ENCODE measurements around the gene FBXO7. TPM values are rescaled to one million over a fixed set of nuclear protein-coding genes. Genes with fewer than 3 reads are reported as not detected.

The FBXO7 gene
- total RNA-seq, 2 experiments from 2014 or later: 93.5 to 101 TPM

DNA sequence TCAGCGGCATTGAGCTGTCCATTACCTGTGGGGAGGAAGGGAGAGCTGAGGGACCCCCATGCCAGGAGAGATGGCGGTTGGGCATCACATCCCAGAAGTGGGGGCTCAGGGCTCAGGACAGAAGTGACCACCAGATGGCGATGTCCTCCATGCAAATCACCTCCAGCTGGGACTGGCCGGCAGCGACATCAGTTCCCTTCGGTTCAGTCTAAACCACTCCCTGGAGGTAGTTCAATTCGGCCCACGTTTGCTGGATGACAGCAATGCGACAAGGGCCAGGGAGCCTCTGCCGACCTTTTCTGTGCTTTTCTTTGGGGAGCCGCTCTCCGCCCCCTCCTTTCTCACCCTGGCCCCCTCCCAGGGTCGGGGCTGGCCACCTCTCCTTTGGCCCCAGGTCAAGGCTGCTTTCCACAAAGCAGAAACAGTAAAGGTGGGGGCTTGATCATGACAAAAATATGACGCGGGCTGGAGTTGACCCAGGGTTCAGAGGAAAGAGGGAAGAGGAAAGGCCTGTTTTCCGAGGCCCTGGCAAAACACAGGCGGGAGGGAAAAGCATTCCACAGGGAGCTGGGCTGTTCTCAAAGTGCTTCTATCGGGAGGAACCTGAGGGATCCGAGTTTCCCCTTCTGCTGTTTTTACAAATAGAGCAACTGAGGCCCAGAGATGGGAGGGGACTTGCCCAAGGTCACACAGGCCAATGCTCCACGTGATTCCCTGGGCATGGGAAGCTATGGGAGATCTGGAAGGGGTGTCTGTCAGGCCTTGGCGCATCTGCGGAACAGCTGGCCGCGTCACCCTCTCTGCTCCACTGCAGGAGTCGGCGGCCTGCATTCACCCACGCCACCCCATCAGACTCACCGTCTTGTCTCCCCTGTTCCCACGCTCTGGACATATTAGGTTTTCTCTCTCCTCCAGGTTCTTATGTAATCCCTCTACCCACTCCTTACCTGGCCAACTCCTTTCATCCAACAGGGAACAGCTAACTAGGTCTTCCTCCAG, 54.7 kb downstream of the FBXO7 start:
- DNase-seq (peak; percentile 61), ATAC-seq (ENCODE audit: low read depth) (peak; percentile 73)
- Mint-ChIP-seq H3K27ac (no peak overlapping the region), H3K4me3 (no peak overlapping the region), H3K27me3 (no peaks in the 10 kb centered on the region), H3K4me1 (no peaks in the 10 kb centered on the region), H3K36me3 (no peaks in the 10 kb centered on the region), H3K9me3 (no peaks in the 10 kb centered on the region)
- POLR2A ChIA-PET: interaction anchor here (1.0 kb wide), 1 partner anchor 268 kb away, joined by 3 read pairs; no protein-coding TSS in a partner anchor

DNA sequence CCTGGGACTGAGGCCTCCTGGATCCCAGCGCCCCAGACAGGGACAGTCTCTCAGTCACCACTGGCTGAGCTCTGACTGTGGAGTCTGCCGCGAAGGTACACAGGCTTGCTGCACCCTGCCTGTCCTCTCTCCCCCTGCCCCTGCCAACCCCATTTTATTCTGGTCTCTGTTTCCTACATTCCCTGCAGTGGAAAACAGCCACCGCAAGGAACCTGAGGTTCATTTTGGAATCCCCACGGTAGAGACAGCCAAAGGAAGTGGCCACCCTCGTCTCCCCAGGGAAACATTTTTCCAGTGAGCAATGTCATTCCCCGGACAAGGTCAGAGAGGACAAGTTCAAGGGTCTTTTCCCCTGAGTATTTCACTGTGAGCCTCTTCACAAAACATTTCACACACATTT, 56.6 kb downstream of the FBXO7 start:
- Mint-ChIP-seq H3K9me3 (no peaks in the 10 kb centered on the region), H3K27me3 (no peaks in the 10 kb centered on the region), H3K4me1 (no peaks in the 10 kb centered on the region), H3K27ac (no peak overlapping the region), H3K36me3 (no peaks in the 10 kb centered on the region), H3K4me3 (no peak overlapping the region)
- DNase-seq (no peak), ATAC-seq (ENCODE audit: low read depth) (no peak)
- POLR2A ChIA-PET: no interaction called here

- POLR2A ChIA-PET: no interaction called here
- Mint-ChIP-seq H3K4me1 (no peaks in the 10 kb centered on the region), H3K4me3 (no peak overlapping the region), H3K27ac (no peak overlapping the region), H3K9me3 (no peaks in the 10 kb centered on the region), H3K36me3 (no peaks in the 10 kb centered on the region), H3K27me3 (no peaks in the 10 kb centered on the region)
- DNase-seq: no peak
- no peak for ATAC-seq (ENCODE audit: low read depth)
These were observed 57.6 kb downstream of the FBXO7 start for GRCh38 chr22:32531931-32532819.

GRCh38 chr22:32532820-32533128, 58.2 kb downstream of the FBXO7 start:
- H3K27me3 Mint-ChIP-seq: no peaks in the 10 kb centered on the region

GRCh38 chr22:32533265-32534111, 58.9 kb downstream of the FBXO7 start:
- Mint-ChIP-seq H3K27ac (no peak overlapping the region), H3K36me3 (no peaks in the 10 kb centered on the region), H3K9me3 (no peaks in the 10 kb centered on the region), H3K27me3 (no peaks in the 10 kb centered on the region), H3K4me3 (no peak overlapping the region), H3K4me1 (no peaks in the 10 kb centered on the region)
- ATAC-seq (ENCODE audit: low read depth) (no peak), DNase-seq (no peak)
- POLR2A ChIA-PET: no interaction called here

More at GRCh38 chr22:32532820-32533128, 58.2 kb downstream of the FBXO7 start:
- no peak overlapping the region for H3K27ac Mint-ChIP-seq
- no peaks in the 10 kb centered on the region for H3K9me3 Mint-ChIP-seq
- H3K36me3 Mint-ChIP-seq: no peaks in the 10 kb centered on the region
- POLR2A ChIA-PET: no interaction called here
- ATAC-seq (ENCODE audit: low read depth) (no peak), DNase-seq (no peak)
- no peak overlapping the region for H3K4me3 Mint-ChIP-seq
- no peaks in the 10 kb centered on the region for H3K4me1 Mint-ChIP-seq

DNA sequence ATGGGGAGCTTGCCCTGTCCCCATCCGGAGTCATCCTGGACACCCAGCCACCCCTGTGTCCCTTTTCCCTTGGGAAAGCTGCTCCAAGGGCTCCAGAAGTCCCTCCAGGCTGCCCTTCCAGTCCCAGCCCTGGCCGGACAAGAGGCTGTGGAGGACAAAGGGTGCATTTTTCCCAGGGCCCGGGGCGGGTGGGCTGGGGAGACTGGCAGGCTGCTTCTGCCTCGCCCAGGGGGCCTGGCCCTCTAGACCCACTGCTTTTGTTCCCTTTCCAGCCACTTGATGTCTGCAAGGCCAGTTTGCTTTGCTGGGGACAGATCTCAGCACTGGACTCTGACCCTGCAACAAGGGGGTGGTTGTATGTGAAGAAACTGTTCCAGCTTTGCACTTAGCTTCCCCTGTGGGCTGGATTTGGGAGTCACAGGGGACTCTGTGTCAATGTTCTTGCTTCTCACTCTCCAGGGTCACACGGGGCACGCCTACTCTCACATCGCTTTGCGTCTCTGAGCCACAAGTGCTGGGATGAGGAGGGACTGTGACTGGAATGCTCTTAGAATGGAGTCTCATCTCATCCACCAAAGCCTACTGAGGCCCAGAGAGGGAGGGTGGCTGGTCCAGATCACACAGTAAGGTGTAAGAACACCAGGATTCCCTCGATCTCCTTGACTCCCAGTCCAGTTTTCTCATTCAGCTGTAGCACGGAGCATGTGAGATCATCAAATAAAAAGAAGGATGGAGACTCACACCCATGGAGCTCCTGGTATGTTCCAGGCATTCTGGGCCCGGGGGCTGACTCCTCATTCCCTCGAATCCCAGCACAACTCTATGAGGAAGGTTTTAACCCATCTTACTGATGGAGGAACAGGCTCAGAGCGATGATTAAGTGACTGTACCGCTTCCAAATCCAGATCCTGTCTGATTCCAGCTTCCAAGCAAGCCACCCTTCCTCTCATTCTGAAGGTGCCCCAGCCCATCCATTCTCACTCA, 59.9 kb downstream of the FBXO7 start:
- Mint-ChIP-seq H3K36me3 (no peaks in the 10 kb centered on the region), H3K9me3 (no peaks in the 10 kb centered on the region), H3K4me1 (no peaks in the 10 kb centered on the region), H3K4me3 (no peak overlapping the region), H3K27me3 (peaks cover 2% of the 10 kb centered on the region), H3K27ac (no peak overlapping the region)
- POLR2A ChIA-PET: no interaction called here
- DNase-seq (no peak), ATAC-seq (ENCODE audit: low read depth) (no peak)

DNA sequence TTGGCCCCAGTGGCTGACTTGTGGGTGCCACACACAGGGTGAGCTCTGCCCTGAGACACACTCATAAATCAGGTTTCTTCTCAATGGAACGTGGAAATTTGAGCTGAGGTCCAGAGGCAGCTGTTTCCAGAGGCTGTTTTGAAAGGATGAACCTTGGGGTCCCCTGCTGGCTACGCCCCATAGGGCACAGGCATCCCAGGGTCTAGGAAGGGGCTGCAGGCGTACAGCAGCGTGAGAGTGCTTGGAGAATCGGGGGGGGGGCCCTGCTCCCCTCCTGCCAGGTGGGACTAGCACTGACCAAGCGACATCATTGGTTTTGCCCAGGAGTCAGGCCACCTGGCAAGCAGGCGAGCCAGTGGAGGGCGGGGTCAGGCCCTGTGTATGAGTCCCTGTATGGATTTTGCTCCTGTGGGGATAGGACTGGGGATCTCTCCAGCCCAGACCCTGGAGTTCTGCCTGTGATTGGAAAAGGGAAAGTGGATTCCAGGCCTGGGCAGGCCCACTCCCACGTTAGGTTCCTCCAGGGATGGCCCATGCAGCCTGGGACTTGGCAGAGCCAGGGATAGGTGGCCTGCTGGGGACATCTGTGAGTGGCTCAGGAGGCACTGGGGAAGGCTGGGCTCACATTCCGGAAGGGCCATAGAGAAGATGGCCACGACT, 61.0 kb downstream of the FBXO7 start:
- Mint-ChIP-seq H3K36me3 (no peaks in the 10 kb centered on the region), H3K9me3 (no peaks in the 10 kb centered on the region), H3K27ac (no peak overlapping the region), H3K4me3 (no peak overlapping the region), H3K4me1 (no peaks in the 10 kb centered on the region), H3K27me3 (peaks cover 4% of the 10 kb centered on the region)
- DNase-seq: no peak
- no peak for ATAC-seq (ENCODE audit: low read depth)
- POLR2A ChIA-PET: no interaction called here

GRCh38 chr22:32536352-32536751, 61.7 kb downstream of the FBXO7 start:
- POLR2A ChIA-PET: no interaction called here
- Mint-ChIP-seq H3K27me3 (peaks cover 6% of the 10 kb centered on the region), H3K4me3 (no peak overlapping the region), H3K36me3 (no peaks in the 10 kb centered on the region), H3K27ac (no peak overlapping the region), H3K4me1 (no peaks in the 10 kb centered on the region), H3K9me3 (no peaks in the 10 kb centered on the region)
- DNase-seq (no peak), ATAC-seq (ENCODE audit: low read depth) (no peak)

DNA sequence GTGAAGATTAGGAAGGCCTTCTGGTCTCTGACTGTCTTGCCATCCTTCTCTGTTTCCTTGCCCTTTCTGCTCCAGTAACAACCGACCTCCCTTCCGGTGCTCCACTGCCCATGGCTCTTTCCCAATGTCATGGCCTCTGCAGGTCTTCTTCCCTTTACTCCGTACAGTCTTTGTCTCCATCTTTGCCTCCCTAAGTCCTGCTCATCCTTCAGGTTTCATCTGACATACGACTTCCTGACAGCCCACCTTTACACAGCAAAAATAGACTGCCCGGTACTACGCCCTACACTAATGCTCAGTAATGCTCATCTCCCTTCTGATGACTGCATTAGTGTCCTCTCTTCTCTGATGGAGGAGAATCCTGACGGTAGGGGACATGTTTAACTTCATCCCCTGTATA, 63.9 kb downstream of the FBXO7 start:
- no peaks in the 10 kb centered on the region for H3K9me3 Mint-ChIP-seq
- no peaks in the 10 kb centered on the region for H3K4me1 Mint-ChIP-seq
- DNase-seq: no peak
- POLR2A ChIA-PET: no interaction called here
- no peak for ATAC-seq (ENCODE audit: low read depth)
- no peak overlapping the region for H3K4me3 Mint-ChIP-seq
- H3K27ac Mint-ChIP-seq: no peak overlapping the region
- peaks cover 7% of the 10 kb centered on the region for H3K27me3 Mint-ChIP-seq
- no peaks in the 10 kb centered on the region for H3K36me3 Mint-ChIP-seq

GRCh38 chr22:32539631-32540421, 65.2 kb downstream of the FBXO7 start:
- no peak for DNase-seq
- no peak for ATAC-seq (ENCODE audit: low read depth)
- Mint-ChIP-seq H3K27me3 (peaks cover 7% of the 10 kb centered on the region), H3K27ac (no peak overlapping the region), H3K36me3 (no peaks in the 10 kb centered on the region), H3K9me3 (no peaks in the 10 kb centered on the region), H3K4me1 (no peaks in the 10 kb centered on the region), H3K4me3 (no peak overlapping the region)
- POLR2A ChIA-PET: no interaction called here

DNA sequence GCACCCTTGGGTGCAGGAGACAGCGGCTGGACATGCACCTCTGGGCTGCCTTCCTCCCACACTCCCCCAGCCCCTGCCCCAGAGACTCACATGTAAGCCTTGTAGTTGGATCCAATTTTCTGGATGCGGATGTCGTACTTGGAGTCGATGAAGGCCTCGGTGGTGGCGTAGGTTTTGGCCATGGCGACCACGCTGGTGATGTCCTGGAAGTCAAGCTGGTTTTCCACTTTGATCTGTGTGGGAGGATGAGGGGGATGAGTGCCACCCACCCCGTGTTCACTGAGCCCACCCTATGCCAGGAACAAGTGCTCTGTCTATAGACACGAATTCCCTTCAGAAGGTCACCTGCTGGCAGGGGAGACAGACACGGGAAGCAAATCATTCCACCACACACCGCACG, 66.9 kb downstream of the FBXO7 start:
- H3K27me3 Mint-ChIP-seq: peaks cover 7% of the 10 kb centered on the region
- no peak for ATAC-seq (ENCODE audit: low read depth)
- no peak for DNase-seq
- H3K4me1 Mint-ChIP-seq: no peaks in the 10 kb centered on the region
- H3K4me3 Mint-ChIP-seq: no peak overlapping the region
- H3K27ac Mint-ChIP-seq: no peak overlapping the region
- no peaks in the 10 kb centered on the region for H3K9me3 Mint-ChIP-seq
- POLR2A ChIA-PET: no interaction called here
- no peaks in the 10 kb centered on the region for H3K36me3 Mint-ChIP-seq

Measured in activated naive CD8-positive, alpha-beta T cell treated with anti-CD3 and anti-CD28 coated beads, Interleukin-2, amount 10 ng/mL, durations not matched to agents 7 days and 5 days (primary cell).